Endodermal cell (in vitro differentiated cells): ENCODE results near the gene HMG20B. TPM values are rescaled to one million over a fixed set of nuclear protein-coding genes. Genes with fewer than 3 reads are reported as not detected.
A peak's percentile ranks its signal among the peaks of the same experiment; 100 is the strongest.

Experiments used
- DNase-seq: peaks from one replicate; pipeline ENCODE4 v3.0.0-alpha.2; 2017
- H3K27ac ChIP-seq: 2 replicates; pipeline ENCODE4 v1.5.1; 2013; ENCODE audit warnings: mild to moderate bottlenecking, low read depth, low read length, moderate library complexity
- H3K27me3 ChIP-seq: 2 replicates; pipeline ENCODE4 v1.6.1; 2013; ENCODE audit warnings: mild to moderate bottlenecking, low read length, moderate library complexity; ENCODE audit not compliant: insufficient read depth, control insufficient read depth, poor library complexity, severe bottlenecking
- H3K36me3 ChIP-seq: 2 replicates; pipeline ENCODE4 v1.7.0; 2013; ENCODE audit warnings: mild to moderate bottlenecking, low read length, moderate library complexity; ENCODE audit not compliant: control insufficient read depth, insufficient read depth
- H3K4me1 ChIP-seq: one replicate; pipeline ENCODE4 v1.7.0; 2013; ENCODE audit warnings: low read length; ENCODE audit not compliant: control insufficient read depth, insufficient read depth
- H3K4me3 ChIP-seq: 2 replicates; pipeline ENCODE4 v1.5.1; 2013; ENCODE audit warnings: mild to moderate bottlenecking, low read length, moderate library complexity
- H3K9ac ChIP-seq: 2 replicates; pipeline ENCODE4 v1.6.1; 2013; ENCODE audit warnings: mild to moderate bottlenecking, low read length, moderate library complexity; ENCODE audit not compliant: poor library complexity, severe bottlenecking; ENCODE audit errors: extremely low read depth
- H3K9me3 ChIP-seq: 2 replicates; pipeline ENCODE4 v1.6.1; 2013; ENCODE audit warnings: mild to moderate bottlenecking, low read length, moderate library complexity; ENCODE audit not compliant: control insufficient read depth
- H3K27ac Mint-ChIP-seq: 2 replicates; pipeline ENCODE4 v1.8.0; 2020; ENCODE audit warnings: mixed read lengths
- H3K27me3 Mint-ChIP-seq: 2 replicates; pipeline ENCODE4 v1.8.0; 2021; ENCODE audit warnings: mild to moderate bottlenecking, mixed read lengths; ENCODE audit not compliant: insufficient read depth
- H3K36me3 Mint-ChIP-seq: 2 replicates; pipeline ENCODE4 v1.8.0; 2020; ENCODE audit warnings: low read depth, mixed read lengths
- H3K4me1 Mint-ChIP-seq: 2 replicates; pipeline ENCODE4 v1.8.0; 2020; ENCODE audit warnings: mixed read lengths
- H3K4me3 Mint-ChIP-seq: 2 replicates; pipeline ENCODE4 v1.8.0; 2020; ENCODE audit warnings: mild to moderate bottlenecking, moderate library complexity, mixed read lengths
- H3K9me3 Mint-ChIP-seq: 2 replicates; pipeline ENCODE4 v1.8.0; 2020; ENCODE audit warnings: mild to moderate bottlenecking, mixed read lengths
- CTCF ChIP-seq: fragments of 200-600 bp; sonication (generic); conservative IDR thresholded peaks from 2 replicates; pipeline ENCODE4 v1.5.0; 2021; ENCODE audit warnings: antibody characterized with exemption, mild to moderate bottlenecking
- WGBS, 2 experiments: methylation state at CpG; one replicate each; pipeline versions ENCODE4 v1.1.5 to v1.1.7; 2013; ENCODE audit warnings: missing lambda C conversion rate in 2 of 2, mixed read lengths in 1 of 2; ENCODE audit not compliant: insufficient coverage in 1 of 2, insufficient read length in 1 of 2; 5-methylcytosine and 5-hydroxymethylcytosine counted together
- total RNA-seq, 2 donors: library from RNA; stranded (reverse); fragmentation: NEBNext Ultra II Directional in 1 of 2; extraction: Animal tissue kit (Norgen Biotek cat#: 25700) in 1 of 2; gene quantifications; 2 replicates in 1 of 2; 3 replicates in 1 of 2; pipeline ENCODE4 v1.2.1, GENCODE V29; 2021

HMG20B gene
- total RNA-seq, 2 donors from 2014 or later: 80.7 to 102 TPM

DNA sequence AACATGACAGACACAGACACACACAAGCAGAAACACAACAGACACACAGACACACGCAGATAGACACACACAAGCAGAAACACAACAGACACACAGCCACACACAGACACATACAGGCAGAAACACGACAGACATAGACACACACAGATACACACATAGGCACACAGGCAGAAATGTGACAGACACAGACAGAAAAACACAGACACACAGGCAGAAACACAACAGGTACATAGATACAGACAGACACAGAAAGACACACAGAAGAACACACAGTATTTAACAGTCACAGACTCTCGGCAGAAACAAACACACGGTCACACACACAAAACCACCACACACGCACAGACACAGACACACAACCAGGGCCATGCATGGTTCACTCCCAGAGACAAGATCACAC lies 33.0 kb downstream of the HMG20B start:
- Histone ChIP-seq H3K36me3 (no peaks in the 10 kb centered on the region), H3K27ac (no peak overlapping the region), H3K9ac (no peak overlapping the region), H3K27me3 (peaks cover 16% of the 10 kb centered on the region), H3K4me1 (no peaks in the 10 kb centered on the region), H3K4me3 (peak overlapping the region; percentile 6), H3K9me3 (no peaks in the 10 kb centered on the region)
- Mint-ChIP-seq H3K27ac (no peak overlapping the region), H3K4me1 (peaks cover 6% of the 10 kb centered on the region), H3K36me3 (peaks cover 8% of the 10 kb centered on the region), H3K4me3 (no peak overlapping the region), H3K27me3 (peaks cover 2% of the 10 kb centered on the region), H3K9me3 (no peaks in the 10 kb centered on the region)
- no peak for DNase-seq
- no peak for TF ChIP-seq CTCF
- 83% methylated on average over 5 of the region's 5 CpGs; no CpG with 5 or more reads in 1 of the 2 experiments for WGBS, 2 experiments

DNA sequence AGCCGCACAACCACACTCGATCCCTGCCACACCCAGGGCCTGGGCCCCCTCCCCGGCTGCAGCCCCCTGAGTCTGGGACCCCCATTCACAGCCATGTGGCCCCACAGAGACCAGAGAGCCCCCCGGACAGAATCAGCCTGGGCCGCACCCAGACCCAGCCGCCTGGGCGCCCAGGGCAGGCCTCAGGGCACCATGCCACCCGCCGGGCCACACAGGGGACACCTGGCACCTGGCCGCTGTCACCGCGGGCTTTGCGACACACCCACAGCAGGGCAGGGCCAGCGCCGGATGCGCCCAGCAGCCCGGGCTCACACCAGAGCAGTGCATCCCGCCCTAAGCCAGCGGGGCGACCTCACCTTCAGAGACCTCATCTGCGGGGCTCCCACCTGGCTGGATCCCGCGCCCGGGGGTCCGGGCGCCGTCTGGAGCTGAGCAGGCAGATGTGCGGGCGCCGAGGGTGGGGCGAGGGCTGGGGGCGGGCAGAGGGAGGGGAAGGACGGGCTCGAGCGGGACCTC lies 33.5 kb downstream of the HMG20B start:
- Histone ChIP-seq H3K36me3 (peaks cover 1% of the 10 kb centered on the region), H3K27ac (no peak overlapping the region), H3K4me3 (peak overlapping the region; percentile 6), H3K4me1 (no peaks in the 10 kb centered on the region), H3K27me3 (peaks cover 16% of the 10 kb centered on the region), H3K9ac (no peak overlapping the region), H3K9me3 (no peaks in the 10 kb centered on the region)
- peak; percentile 82 for DNase-seq
- TF ChIP-seq CTCF: no peak
- Mint-ChIP-seq H3K27me3 (peaks cover 2% of the 10 kb centered on the region), H3K27ac (no peak overlapping the region), H3K4me1 (peaks cover 6% of the 10 kb centered on the region), H3K4me3 (no peak overlapping the region), H3K36me3 (peaks cover 8% of the 10 kb centered on the region), H3K9me3 (no peaks in the 10 kb centered on the region)
- WGBS, 2 experiments: 27 to 31% methylated on average over 19 to 35 of the region's 35 CpGs

- peak within 1 kb of the TSS; percentile 62 for H3K4me3 ChIP-seq
- 10% methylated on average over 20 to 46 of the region's 46 CpGs for WGBS, 2 experiments
- H3K27me3 Mint-ChIP-seq: peaks cover 2% of the 10 kb centered on the region
- H3K4me1 Mint-ChIP-seq: peaks cover 6% of the 10 kb centered on the region
- peaks cover 7% of the 10 kb centered on the region for H3K36me3 ChIP-seq
- no peak within 1 kb of the TSS for H3K4me3 Mint-ChIP-seq
- peaks cover 9% of the 10 kb centered on the region for H3K36me3 Mint-ChIP-seq
- H3K27me3 ChIP-seq: peaks cover 16% of the 10 kb centered on the region
- H3K27ac ChIP-seq: no peak within 1 kb of the TSS
- H3K27ac Mint-ChIP-seq: no peak within 1 kb of the TSS
- no peaks in the 10 kb centered on the region for H3K4me1 ChIP-seq
- no peaks in the 10 kb centered on the region for H3K9me3 ChIP-seq
- no peak within 1 kb of the TSS for H3K9ac ChIP-seq
- DNase-seq: peak; percentile 91
- TF ChIP-seq CTCF: no peak
- no peaks in the 10 kb centered on the region for H3K9me3 Mint-ChIP-seq
Observed at GRCh38 chr19:3606690-3607289, 34.0 kb downstream of the HMG20B start, which contains the start of gene TBXA2R. TSS of gene TBXA2R (minus strand) at chr19:3606875. CDS start at chr19:3600634, 6,241 bp downstream.
